ENCODE results near the gene ABL1. TPM values are rescaled to one million over a fixed set of nuclear protein-coding genes. Genes with fewer than 3 reads are reported as not detected.

Gene ABL1
- total RNA-seq, 1 donor from 2014 or later: 36.5 TPM

DNA sequence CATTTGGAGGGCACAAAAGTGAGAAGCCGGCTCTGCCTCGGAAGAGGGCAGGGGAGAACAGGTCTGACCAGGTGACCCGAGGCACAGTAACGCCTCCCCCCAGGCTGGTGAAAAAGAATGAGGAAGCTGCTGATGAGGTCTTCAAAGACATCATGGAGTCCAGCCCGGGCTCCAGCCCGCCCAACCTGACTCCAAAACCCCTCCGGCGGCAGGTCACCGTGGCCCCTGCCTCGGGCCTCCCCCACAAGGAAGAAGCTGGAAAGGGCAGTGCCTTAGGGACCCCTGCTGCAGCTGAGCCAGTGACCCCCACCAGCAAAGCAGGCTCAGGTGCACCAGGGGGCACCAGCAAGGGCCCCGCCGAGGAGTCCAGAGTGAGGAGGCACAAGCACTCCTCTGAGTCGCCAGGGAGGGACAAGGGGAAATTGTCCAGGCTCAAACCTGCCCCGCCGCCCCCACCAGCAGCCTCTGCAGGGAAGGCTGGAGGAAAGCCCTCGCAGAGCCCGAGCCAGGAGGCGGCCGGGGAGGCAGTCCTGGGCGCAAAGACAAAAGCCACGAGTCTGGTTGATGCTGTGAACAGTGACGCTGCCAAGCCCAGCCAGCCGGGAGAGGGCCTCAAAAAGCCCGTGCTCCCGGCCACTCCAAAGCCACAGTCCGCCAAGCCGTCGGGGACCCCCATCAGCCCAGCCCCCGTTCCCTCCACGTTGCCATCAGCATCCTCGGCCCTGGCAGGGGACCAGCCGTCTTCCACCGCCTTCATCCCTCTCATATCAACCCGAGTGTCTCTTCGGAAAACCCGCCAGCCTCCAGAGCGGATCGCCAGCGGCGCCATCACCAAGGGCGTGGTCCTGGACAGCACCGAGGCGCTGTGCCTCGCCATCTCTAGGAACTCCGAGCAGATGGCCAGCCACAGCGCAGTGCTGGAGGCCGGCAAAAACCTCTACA lies 49.8 kb downstream of the ABL1 start:
- Mint-ChIP-seq H3K36me3 (ENCODE audit: low read depth) (peaks cover 11% of the 10 kb centered on the region), H3K27me3 (ENCODE audit: low read depth) (no peaks in the 10 kb centered on the region), H3K27ac (no peak overlapping the region), H3K4me3 (ENCODE audit: low read depth) (no peak overlapping the region), H3K4me1 (ENCODE audit: low read depth) (no peaks in the 10 kb centered on the region), H3K9me3 (no peaks in the 10 kb centered on the region)
- no peak for DNase-seq (ENCODE audit: low spot score)
- intact Hi-C loops (cut with micrococcal nuclease): no loop called here

DNA sequence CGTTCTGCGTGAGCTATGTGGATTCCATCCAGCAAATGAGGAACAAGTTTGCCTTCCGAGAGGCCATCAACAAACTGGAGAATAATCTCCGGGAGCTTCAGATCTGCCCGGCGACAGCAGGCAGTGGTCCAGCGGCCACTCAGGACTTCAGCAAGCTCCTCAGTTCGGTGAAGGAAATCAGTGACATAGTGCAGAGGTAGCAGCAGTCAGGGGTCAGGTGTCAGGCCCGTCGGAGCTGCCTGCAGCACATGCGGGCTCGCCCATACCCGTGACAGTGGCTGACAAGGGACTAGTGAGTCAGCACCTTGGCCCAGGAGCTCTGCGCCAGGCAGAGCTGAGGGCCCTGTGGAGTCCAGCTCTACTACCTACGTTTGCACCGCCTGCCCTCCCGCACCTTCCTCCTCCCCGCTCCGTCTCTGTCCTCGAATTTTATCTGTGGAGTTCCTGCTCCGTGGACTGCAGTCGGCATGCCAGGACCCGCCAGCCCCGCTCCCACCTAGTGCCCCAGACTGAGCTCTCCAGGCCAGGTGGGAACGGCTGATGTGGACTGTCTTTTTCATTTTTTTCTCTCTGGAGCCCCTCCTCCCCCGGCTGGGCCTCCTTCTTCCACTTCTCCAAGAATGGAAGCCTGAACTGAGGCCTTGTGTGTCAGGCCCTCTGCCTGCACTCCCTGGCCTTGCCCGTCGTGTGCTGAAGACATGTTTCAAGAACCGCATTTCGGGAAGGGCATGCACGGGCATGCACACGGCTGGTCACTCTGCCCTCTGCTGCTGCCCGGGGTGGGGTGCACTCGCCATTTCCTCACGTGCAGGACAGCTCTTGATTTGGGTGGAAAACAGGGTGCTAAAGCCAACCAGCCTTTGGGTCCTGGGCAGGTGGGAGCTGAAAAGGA lies 50.7 kb downstream of the ABL1 start:
- no peaks in the 10 kb centered on the region for H3K4me1 Mint-ChIP-seq (ENCODE audit: low read depth)
- no peak for DNase-seq (ENCODE audit: low spot score)
- no peaks in the 10 kb centered on the region for H3K9me3 Mint-ChIP-seq
- peaks cover 11% of the 10 kb centered on the region for H3K36me3 Mint-ChIP-seq (ENCODE audit: low read depth)
- no peak overlapping the region for H3K4me3 Mint-ChIP-seq (ENCODE audit: low read depth)
- intact Hi-C loops (cut with micrococcal nuclease): no loop called here
- no peak overlapping the region for H3K27ac Mint-ChIP-seq
- H3K27me3 Mint-ChIP-seq (ENCODE audit: low read depth): no peaks in the 10 kb centered on the region

DNA sequence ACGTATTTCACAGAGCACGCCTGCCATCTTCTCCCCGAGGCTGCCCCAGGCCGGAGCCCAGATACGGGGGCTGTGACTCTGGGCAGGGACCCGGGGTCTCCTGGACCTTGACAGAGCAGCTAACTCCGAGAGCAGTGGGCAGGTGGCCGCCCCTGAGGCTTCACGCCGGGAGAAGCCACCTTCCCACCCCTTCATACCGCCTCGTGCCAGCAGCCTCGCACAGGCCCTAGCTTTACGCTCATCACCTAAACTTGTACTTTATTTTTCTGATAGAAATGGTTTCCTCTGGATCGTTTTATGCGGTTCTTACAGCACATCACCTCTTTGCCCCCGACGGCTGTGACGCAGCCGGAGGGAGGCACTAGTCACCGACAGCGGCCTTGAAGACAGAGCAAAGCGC lies 51.9 kb downstream of the ABL1 start:
- intact Hi-C loops (cut with micrococcal nuclease): no loop called here
- Mint-ChIP-seq H3K36me3 (ENCODE audit: low read depth) (peaks cover 11% of the 10 kb centered on the region), H3K27me3 (ENCODE audit: low read depth) (no peaks in the 10 kb centered on the region), H3K9me3 (no peaks in the 10 kb centered on the region), H3K4me3 (ENCODE audit: low read depth) (no peak overlapping the region), H3K4me1 (ENCODE audit: low read depth) (no peaks in the 10 kb centered on the region), H3K27ac (no peak overlapping the region)
- no peak for DNase-seq (ENCODE audit: low spot score)

DNA sequence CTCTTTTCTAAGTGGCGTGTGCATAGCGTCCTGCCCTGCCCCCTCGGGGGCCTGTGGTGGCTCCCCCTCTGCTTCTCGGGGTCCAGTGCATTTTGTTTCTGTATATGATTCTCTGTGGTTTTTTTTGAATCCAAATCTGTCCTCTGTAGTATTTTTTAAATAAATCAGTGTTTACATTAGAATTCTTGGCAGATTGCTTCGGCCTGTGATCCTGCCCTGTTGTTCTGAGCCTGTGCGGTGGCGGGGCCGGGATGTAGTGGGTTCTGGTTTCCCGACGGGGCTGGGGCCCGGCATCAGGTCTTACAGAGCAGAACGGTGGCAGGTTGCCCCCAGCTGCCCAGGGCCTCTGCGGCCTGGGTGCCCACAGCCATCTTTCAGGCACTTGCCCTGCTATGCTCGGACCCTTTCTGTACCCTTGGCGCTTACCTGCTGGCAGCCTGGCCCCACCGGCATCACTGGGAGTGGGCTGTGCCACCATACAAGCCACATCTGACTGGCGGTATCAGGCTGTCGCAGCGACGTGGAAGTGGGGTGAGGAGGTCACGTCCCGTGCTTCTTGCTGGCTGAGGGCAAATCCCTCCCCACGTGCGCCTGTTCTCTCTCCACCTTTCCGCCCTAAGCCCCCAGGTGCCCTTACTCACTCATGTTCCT lies 52.6 kb downstream of the ABL1 start:
- Mint-ChIP-seq H3K27ac (no peak overlapping the region), H3K36me3 (ENCODE audit: low read depth) (peaks cover 11% of the 10 kb centered on the region), H3K4me3 (ENCODE audit: low read depth) (no peak overlapping the region), H3K9me3 (no peaks in the 10 kb centered on the region), H3K4me1 (ENCODE audit: low read depth) (no peaks in the 10 kb centered on the region), H3K27me3 (ENCODE audit: low read depth) (no peaks in the 10 kb centered on the region)
- intact Hi-C loops (cut with micrococcal nuclease): no loop called here
- no peak for DNase-seq (ENCODE audit: low spot score)

DNA sequence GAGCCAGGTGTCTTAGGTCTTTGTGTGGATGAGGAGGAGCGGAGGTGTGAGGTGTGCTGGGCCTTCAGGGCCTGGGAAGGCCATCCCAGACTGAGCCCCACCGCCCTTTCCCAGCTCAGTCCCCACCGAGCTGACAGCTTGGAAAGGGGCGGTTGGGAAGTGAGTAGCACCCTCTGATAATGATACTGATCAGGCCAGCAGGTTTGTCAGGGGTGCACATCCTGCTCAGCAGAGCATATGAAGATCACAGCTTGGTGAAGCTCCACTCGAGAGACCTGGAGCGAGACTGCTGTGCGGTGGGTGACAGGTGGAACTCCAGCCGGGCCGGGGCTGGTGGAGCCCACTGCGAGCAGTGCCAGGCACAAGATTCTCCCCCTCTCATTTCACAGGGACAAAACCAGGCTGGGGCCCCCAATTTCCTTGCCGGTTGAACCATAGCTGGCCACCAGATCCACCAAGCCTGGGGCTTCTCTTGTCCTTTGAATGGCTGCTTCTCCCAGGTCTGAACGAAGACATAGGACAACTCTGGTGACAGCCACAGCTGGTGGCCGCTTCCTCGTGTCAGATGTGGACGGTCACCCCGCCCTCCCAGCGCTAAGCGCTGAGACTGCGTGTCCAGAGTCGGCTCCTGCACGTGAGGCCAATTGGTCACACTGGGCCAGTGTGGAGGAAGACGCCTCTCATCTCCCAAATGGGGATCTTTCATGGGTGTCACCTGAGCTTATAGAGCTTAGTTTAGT lies 53.3 kb downstream of the ABL1 start:
- Mint-ChIP-seq H3K9me3 (no peaks in the 10 kb centered on the region), H3K36me3 (ENCODE audit: low read depth) (peaks cover 11% of the 10 kb centered on the region), H3K27me3 (ENCODE audit: low read depth) (no peaks in the 10 kb centered on the region), H3K4me3 (ENCODE audit: low read depth) (no peak overlapping the region), H3K4me1 (ENCODE audit: low read depth) (no peaks in the 10 kb centered on the region), H3K27ac (no peak overlapping the region)
- no peak for DNase-seq (ENCODE audit: low spot score)
- intact Hi-C loops (cut with micrococcal nuclease): no loop called here

DNA sequence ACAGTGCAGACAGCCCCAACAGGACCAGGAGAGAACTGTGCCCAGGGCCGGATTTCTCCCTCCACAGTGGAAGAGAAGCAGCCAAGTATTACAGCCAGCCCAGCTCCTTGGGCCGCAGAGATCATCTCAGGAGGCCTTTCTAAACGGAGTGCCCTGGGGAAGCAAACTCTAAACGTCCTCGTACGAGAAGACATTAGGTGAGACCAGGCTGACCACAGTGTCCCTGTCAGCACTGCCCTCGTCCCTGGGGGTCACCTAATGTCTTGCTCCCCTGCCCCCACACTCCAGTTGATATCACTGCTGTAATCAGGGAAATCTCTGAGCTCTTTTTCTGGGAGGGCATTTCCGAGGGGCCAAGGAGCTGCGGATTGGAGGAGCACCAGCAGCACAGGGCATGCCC lies 55.1 kb downstream of the ABL1 start:
- Mint-ChIP-seq H3K27me3 (ENCODE audit: low read depth) (no peaks in the 10 kb centered on the region), H3K9me3 (no peaks in the 10 kb centered on the region), H3K27ac (no peak overlapping the region), H3K36me3 (ENCODE audit: low read depth) (peaks cover 9% of the 10 kb centered on the region), H3K4me3 (ENCODE audit: low read depth) (no peak overlapping the region), H3K4me1 (ENCODE audit: low read depth) (no peaks in the 10 kb centered on the region)
- intact Hi-C loops (cut with micrococcal nuclease): no loop called here
- no peak for DNase-seq (ENCODE audit: low spot score)

DNA sequence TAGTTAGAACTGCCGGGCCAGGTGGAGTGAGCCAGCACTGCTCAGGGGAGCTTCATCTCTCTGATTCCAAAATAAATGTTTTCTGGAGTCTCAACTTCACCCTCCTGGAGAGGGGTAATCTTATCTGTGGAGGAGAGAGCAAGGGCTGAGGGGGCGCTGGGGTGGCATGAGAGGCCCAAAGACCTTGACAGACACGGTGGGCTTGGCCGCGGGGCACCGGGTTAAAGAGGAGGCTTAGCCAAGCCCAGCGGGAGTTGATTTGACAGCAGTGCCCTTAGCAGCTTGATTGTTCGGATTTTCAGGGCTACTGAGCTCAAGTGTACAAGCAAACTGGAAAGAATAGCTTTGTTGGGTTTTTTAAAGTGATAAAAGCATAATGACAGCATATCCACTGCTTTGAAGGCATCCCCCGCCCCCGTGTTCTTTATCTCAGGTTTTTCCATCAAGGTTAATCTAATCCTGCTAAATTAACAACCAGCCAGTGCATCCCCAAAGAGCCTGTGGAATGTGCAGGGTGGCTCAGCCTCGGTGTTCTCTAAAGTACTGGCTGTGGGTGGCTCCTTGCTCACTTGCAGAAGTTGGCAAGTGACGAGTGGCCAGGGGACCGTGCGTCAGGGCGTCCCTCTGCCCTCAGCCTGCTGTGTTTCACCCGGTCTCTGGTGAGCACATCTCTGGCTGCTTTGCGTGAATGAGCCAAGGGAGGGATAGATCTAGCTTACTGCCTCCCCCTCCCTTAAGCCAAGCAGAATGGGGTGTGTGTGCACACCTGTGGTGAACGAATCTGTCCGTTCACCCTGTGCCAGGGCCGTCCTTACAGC lies 56.0 kb downstream of the ABL1 start:
- no peak for DNase-seq (ENCODE audit: low spot score)
- no peaks in the 10 kb centered on the region for H3K27me3 Mint-ChIP-seq (ENCODE audit: low read depth)
- H3K27ac Mint-ChIP-seq: no peak overlapping the region
- no peaks in the 10 kb centered on the region for H3K9me3 Mint-ChIP-seq
- H3K4me1 Mint-ChIP-seq (ENCODE audit: low read depth): no peaks in the 10 kb centered on the region
- intact Hi-C loops (cut with micrococcal nuclease): no loop called here
- peaks cover 6% of the 10 kb centered on the region for H3K36me3 Mint-ChIP-seq (ENCODE audit: low read depth)
- no peak overlapping the region for H3K4me3 Mint-ChIP-seq (ENCODE audit: low read depth)

DNA sequence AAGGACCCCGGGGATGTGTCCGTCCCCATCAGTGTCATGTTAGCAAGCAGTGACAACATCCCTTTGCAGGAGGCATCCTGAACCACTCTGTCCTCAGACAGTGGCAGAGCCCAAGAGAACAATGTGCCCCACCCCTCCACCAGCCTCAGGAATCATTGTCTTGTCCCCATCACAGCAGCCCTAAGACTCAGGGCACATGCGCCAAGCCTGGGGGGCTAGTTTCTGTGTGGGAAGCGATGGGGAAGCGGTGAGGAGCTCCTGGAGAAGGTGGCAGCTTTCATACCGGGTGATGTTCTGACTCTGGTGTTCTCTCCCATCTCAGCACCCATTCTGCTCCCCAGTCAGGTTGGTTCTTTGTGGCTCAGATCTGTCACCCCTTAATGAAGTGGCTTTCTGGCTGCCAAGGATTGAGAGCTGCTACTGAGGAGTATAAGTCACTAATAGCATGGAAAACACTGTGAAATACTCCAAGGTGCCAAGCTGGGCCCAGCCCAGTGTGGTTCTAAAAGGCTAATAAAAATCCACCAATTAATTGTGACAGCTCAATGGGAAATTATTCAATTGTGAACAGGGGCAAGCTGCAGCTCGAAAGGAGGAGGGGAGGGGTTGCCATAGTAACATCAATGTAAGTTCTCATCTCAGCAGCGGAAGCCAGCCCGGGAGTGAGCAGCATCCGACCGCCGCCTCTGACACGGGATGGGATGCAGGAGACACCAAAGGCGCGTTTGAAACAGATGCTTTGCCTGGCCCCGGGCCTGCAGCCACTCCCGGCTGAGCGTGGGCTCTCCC lies 56.8 kb downstream of the ABL1 start:
- H3K9me3 Mint-ChIP-seq: no peaks in the 10 kb centered on the region
- no peak overlapping the region for H3K27ac Mint-ChIP-seq

DNA sequence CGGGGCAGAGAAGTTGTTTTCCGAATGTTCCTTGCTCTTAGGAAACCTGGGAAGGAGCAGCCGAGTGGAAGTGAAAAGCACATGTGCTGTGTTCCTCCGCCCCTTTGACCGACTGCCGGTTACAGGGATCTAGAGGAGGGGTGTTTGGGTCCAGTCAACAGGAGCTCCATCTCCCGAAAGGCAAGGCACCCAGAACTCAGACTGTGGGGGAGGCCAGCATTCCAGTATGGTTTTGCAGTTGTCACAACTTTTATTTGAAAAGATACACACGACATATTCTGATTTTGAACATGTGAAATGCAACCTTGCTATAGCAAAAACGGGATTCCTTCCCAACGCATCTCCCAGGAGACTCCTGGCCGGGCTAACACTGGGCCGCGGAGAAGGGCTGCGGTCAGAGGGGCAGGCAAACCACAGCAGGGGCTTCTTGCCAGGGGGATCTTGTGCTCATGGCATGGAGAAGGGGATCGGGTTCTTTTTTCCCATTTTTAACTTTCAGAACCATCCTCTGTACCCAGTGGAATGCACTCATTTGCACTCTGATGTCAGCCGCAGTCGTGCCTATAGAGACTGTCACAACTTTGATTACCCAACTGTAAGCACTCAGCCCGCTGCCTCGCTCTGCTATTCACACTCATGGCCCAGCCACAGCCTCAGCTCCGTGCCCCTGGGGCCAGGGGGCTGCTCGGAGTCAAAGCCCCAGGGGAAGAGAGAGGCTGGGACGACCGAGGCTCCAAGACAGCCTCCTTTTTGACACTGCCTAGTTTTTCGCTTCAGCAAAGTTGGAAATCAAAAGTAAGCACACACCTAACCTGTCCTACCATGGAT lies 57.6 kb downstream of the ABL1 start:
- Mint-ChIP-seq H3K27ac (no peak overlapping the region), H3K36me3 (ENCODE audit: low read depth) (no peaks in the 10 kb centered on the region), H3K4me3 (ENCODE audit: low read depth) (no peak overlapping the region), H3K9me3 (no peaks in the 10 kb centered on the region), H3K27me3 (ENCODE audit: low read depth) (no peaks in the 10 kb centered on the region), H3K4me1 (ENCODE audit: low read depth) (no peaks in the 10 kb centered on the region)
- intact Hi-C loops (cut with micrococcal nuclease): no loop called here
- no peak for DNase-seq (ENCODE audit: low spot score)

More for the DNA sequence above, 56.8 kb downstream of the ABL1 start:
- Mint-ChIP-seq H3K4me3 (ENCODE audit: low read depth) (no peak overlapping the region), H3K36me3 (ENCODE audit: low read depth) (peaks cover 6% of the 10 kb centered on the region), H3K27me3 (ENCODE audit: low read depth) (no peaks in the 10 kb centered on the region), H3K4me1 (ENCODE audit: low read depth) (no peaks in the 10 kb centered on the region)
- no peak for DNase-seq (ENCODE audit: low spot score)
- intact Hi-C loops (cut with micrococcal nuclease): no loop called here

DNA sequence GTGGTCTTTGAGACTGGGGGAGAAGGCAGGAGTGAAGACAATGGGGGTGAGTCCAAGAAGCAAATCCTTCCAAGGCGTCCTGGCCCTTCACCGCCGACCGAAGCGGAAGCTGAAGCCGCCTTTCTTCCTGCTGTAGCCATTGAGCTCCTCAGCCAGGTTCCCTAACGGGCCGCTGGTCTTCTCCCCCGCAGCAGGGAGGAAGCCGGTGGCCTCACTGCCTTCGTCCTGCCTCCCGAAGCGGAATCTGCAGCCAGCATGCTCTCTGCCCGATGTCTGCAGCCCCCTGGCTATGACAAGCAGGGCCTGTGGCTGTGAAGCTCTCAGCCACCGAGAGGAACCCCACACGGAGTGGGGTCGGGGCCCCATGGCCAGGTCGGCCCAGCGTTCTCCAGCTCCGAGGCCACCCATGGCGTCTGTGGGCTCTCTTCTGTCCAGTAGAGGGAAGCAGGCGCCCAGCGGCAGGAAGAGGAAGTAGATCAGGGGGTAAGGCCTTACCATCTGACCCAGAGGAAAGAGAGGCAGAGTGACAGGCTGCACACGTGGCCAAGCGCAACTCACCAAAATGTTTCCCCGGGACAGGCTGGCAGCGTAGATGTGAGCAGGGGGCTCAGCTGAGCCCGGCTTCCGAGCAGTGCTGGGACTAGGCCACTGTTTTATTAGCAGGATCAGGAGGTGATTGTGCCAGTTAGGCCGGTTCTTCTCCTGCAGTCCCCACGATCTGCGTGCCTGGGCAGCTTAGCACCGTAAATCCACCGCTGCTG lies 58.5 kb downstream of the ABL1 start:
- Mint-ChIP-seq H3K36me3 (ENCODE audit: low read depth) (no peaks in the 10 kb centered on the region), H3K27ac (no peak overlapping the region), H3K27me3 (ENCODE audit: low read depth) (no peaks in the 10 kb centered on the region)

More for the DNA sequence above, 58.5 kb downstream of the ABL1 start:
- no peak for DNase-seq (ENCODE audit: low spot score)
- H3K4me1 Mint-ChIP-seq (ENCODE audit: low read depth): no peaks in the 10 kb centered on the region
- no peak overlapping the region for H3K4me3 Mint-ChIP-seq (ENCODE audit: low read depth)
- intact Hi-C loops (cut with micrococcal nuclease): no loop called here
- no peaks in the 10 kb centered on the region for H3K9me3 Mint-ChIP-seq

All from activated T-helper 2 cell treated with anti-CD3 and anti-CD28 coated beads, Interferon-gamma antibody, Interleukin-2, Interleukin-4, amounts not matched to agents 10 μg/mL and 5 μg/mL and 100 μg/mL, durations not matched to agents 14 hours and 24 hours and 36 hours (primary cell).